Left cardiac atrium (tissue), 4 donors: ENCODE measurements around the gene AP1M2. TPM values are rescaled to one million over a fixed set of nuclear protein-coding genes. Genes with fewer than 3 reads are reported as not detected.
"Not testable (repeated sequence)": the region's sequence is repeated elsewhere in the genome, so short reads cannot be mapped to it uniquely, and the experiment has no call there.

ENCODE experiments used
- ATAC-seq, 2 donors: fragments of 200-7000 bp; cut with Tn5 transposase; one replicate each; pipeline ENCODE4 v1.9.1; 2020; ENCODE audit warnings: mild to moderate bottlenecking in 2 of 2, moderate library complexity in 2 of 2
- DNase-seq: peaks from one replicate; pipeline ENCODE4 v3.0.0-alpha.2; 2020
- intact Hi-C, 2 donors: fragments of 100-400 bp; cut with DNase I; formaldehyde crosslinking; loops; one replicate each; pipeline versions ENCODE4 v1.14.1 to v1.15.1; 2022 to 2023
- total RNA-seq, 2 donors: library from RNA; stranded (reverse); fragmentation: NEBNext Ultra II Directional; extraction: Animal tissue kit (Norgen Biotek cat#: 25700); gene quantifications; one replicate each; pipeline ENCODE4 v1.2.1, GENCODE V29; 2021
- donor health status: DM: no; HTN: yes; CAD: no.
- donor health status: DM: no; HTN: yes; CAD: no; lungs with severe emphysema.
- donor health status: DM: yes; HTN: yes; CAD: no.
- donor health status: Dilated cardiomyopathy.

AP1M2 gene
- total RNA-seq, 2 donors from 2014 or later = 0.55 TPM; not detected in 1

DNA sequence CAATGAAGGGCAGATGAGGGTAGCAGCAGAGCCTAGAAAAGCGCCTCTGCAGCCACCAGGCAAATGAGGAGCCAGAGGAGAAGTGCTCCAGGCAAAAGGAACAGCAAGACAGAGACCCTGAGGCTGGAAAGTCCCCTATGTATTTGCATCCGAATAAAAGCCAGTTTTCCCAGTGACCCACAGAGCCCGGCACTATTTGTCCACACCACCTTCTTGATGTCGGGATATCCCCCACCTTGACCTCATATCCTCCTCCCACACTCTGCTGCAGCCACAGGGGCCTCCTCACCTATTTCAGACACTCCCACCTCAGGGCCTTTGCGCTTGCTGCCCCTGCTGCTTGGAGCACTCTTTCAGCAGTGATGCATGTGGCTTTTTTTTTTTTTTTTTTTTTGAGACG is 36.8 kb downstream of the AP1M2 start:
- intact Hi-C loops = no loop called here
- DNase-seq = no peak
- ATAC-seq = no peak

DNA sequence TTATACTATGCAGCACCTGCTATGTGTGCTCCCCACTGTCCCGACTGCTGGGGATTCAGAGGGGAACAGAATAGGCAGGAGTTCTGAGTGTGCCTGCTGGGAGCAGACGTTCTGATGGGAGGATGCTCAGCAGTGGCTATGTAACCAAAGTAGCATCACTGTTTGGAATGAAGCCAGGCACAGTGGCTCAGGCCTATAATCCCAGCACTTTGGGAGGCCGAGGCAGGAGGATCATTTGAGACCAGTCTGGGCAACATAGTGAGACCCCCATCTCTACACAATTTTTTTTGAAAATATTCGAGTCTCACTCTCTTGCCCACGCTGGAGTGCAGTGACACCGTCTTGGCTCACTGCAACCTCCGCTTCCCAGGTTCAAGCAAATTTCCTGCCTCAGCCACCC is 37.4 kb downstream of the AP1M2 start:
- intact Hi-C loops = no loop called here
- DNase-seq (no peak), ATAC-seq (no peak)

DNA sequence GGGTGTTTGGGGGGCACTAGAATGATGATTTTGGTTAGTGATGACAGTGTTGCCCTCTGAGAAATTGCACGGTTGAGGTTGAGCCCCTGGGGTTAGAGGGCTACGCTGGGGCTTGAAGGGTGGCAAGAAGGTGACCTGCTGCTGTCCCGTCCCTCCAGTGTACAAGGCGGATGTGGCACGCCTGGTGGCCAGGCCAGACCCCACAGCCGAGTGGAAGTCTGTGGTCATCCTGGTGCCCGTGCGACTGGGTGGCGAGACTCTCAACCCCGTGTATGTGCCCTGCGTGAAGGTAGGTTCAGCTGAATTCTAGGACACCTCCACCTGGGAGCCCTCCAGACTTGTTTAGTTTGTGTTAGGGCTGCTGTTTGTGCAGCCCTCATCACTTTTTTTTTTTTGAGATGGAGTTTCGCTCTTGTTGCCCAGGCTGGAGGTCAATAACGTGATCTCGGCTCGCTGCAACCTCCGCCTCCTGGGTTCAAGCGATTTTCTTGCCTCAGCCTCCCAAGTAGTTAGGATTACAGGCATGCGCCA is 38.3 kb downstream of the AP1M2 start:
- intact Hi-C loops = no loop called here
- no peak for DNase-seq
- ATAC-seq = no peak

DNA sequence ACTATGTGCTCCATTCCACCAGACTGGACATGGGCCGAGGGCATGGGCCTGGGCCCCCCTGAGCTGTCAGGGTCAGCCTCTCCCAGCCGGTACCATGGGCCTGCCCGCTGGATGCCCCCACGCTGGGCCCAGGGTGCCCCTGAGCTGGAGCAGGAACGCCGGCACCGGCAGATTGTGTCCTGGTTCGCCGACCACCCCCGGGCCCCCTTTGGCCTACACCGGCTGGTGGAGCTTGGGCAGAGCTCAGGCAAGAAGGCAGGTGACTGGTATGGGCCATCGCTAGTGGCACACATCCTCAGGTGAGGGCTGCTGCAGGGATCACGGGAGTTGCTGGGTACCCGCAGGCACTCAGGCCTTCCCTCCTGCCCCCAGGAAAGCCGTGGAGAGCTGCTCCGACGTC is 40.3 kb downstream of the AP1M2 start:
- DNase-seq (no peak), ATAC-seq (no peak)
- intact Hi-C loops = no loop called here

DNA sequence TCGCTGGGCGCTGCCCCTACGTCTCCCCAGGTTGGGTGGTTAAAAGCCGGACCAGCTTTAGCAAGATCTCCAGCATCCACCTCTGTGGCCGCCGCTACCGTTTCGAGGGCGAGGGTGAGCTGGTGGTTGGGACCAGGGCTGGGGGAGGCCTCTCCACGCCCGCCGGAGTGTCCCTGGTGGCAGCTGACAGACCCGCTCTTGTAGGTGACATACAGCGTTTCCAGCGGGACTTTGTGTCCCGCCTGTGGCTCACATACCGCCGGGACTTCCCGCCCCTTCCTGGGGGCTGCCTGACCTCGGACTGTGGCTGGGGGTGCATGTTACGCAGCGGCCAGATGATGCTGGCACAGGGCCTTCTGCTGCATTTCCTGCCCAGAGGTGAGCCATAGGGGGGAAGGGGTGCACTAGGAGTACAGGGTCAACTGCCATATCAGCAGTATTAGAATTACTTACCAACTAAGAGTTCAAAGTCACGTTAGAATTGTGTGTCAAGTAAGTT is 42.3 kb downstream of the AP1M2 start:
- intact Hi-C loops = no loop called here
- DNase-seq (no peak), ATAC-seq (no peak)

DNA sequence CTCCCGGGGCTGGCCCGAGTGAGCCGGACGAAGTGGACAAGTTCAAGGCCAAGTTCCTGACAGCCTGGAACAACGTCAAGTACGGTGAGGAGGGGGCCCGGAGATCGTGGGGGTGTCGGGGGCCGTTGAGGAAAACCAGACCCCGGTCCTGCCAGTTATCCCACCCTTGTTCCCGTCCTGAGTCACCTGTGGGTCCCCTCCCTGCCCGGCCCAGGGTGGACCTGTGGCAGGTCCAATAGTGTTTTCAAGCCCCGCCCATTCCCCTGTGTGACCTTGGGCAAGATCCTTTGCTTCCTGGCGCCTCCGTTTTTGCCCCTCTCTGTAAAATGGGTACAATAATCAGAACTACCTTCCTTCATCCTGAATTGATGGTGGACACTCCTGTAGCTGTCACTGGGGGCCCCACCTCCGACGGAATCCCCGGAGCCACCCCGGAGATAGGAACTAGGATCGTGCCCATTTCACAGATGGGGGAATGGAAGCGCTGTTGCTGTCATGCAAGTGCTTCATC is 42.8 kb downstream of the AP1M2 start:
- DNase-seq = peak; percentile 56
- ATAC-seq = peak; percentile 43 to 44
- intact Hi-C loops = no loop called here

DNA sequence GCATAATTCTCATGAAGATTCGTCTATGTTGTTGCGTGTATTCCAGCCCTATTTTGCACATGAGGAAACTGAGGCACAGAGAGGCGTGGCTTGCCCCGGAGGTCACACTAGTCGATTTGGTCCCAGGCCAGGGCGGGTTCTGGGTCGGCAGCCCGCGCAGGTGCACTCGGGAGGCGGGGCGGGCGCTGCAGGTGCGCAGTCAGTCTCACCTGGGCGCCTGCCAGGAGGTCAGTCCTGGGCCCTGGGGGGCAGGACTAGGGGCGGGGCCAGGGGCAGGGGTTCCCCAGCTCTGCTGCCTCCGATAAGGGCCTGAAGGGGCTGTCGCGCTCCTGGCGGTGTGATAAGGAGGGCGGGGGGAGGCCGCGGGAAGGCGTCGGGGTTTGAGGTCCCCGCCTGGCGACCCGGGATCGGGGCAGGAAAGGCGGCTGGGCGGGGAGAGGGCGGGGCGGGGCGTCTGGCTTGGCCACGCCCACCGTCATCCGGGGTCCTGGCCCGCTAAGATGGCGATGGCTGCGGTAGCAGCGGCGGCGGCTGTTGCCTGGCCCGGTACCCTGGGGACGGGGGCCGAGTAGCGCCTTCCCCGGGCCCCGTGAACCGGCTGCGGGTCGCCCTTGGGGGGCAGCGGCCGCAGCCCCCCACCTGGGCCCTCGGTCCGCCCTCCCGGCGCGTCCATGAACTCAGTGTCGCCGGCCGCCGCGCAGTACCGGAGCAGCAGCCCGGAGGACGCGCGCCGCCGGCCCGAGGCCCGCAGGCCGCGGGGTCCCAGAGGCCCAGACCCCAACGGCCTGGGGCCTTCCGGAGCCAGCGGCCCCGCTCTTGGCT is 43.5 kb downstream of the AP1M2 start, which contains the start of gene ATG4D:
Gene ATG4D (plus strand): TSS at position 485 of the 822 bp plus-strand sequence. CDS start 187 bp downstream, at position 672.
- ATAC-seq = peak; percentile 94
- intact Hi-C loops = no loop called here
- DNase-seq = peak; percentile 81

DNA sequence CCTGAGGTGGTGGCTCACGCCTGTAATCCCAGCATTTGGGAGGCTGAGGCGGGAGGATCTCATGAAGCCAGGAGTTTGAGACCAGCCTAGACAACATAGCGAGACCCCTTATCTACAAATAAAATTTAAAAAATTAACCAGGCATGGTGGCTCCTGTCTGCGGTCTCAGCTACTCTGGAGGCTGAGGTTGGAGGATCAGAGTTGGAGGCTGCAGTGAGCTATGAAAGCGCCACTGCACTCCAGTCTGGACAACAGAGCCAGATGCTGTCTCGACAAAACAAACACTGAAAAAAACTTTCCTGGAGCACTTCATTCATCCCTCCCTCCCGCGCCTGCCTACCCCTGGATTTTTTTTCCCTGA is 44.1 kb downstream of the AP1M2 start:
- no peak for ATAC-seq
- intact Hi-C loops = no loop called here
- DNase-seq = no peak

DNA sequence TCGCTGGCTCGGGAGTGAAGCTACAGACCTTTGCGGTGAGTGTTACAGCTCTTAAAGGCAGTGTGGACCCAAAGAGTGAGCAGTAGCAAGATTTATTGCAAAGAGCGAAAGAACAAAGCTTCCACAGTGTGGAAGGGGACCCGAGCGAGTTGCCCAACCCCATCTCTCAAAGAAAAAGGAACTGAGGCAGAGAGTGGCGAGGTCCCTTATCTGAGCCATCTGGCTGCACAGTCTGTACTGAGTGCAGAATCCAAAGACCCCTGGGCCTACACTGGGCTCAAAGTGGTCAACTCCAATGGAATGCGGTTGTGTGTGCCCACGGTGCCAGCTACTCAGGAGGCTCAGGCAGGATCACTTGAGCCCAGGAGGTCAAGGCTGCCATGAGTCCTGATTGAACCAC is 48.1 kb downstream of the AP1M2 start:
- intact Hi-C loops, ATAC-seq, DNase-seq: not testable (repeated sequence)

DNA sequence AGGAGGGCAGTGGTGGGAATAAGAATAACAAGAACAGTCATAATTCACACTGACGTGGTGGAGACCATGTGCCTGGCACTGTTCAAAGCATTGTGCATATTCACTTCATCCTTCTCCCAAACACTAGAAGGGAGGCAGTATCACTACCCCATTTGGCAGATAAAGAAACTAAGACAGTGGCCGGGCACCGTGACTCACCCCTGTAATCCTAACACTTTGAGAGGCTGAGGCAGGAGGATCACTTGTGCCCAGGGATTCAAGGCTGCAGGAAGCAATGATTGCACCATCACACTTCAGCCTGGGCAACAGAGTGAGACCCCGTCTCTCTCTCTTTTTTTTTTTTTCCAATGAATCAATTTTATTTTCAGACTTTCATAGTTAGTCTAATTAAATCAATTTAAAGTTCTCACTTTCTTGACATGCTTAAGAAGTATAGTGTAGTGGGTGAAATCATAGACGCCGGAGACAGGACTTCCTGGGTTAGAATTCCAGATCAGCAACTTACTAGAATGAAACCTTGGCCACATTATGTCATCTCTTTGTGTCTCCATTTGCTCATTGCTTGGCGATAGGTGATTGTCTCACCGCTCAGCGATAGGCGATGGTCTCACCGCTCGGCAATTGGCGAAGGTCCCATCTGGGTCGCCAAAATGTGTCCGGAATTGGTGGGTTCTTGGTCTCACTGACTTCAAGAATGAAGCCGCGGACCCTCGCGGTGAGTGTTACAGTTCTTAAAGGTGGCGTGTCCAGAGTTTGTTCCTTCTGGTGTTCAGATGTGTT is 48.7 kb downstream of the AP1M2 start:
- no peak for ATAC-seq
- intact Hi-C loops = no loop called here

DNA sequence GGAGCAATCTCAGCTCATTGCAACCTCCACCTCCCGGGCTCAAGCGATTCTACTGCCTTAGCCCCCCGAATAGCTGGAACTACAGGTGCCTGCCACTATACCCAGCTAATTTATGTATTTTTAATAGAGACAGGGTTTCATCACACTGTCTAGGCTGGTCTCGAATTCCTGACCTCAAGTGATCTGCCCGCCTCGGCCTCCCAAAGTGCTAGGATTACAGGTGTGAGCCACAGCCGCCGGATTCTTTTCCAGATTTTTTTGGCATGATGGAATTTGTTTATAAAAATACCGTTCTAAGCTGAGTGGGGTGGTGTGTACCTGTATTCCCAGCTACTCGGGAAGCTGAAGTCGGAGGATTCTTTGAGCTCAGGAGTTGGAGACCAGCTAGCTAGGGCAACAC is 49.4 kb downstream of the AP1M2 start:
- no peak for ATAC-seq

More for the DNA sequence above, 48.7 kb downstream of the AP1M2 start:
- no peak for DNase-seq

DNA sequence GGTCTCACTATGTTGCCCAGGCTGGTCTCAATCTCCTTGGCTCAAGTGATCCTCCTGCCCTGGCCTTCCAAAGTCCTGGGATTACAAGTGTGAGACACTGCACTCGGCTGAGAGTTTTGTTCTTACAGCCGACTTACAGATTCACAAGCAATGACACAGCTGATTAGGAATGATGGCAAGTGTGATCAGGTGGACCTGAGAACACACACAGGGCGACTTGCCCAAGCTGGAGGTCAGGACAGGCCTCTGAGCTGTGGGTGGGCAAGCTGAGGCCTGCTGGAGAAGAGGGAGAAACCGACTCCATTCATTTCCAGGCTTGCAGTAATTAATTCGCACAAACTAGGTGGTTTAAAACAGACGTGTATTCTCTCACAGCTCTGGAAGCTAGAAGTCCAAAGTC is 51.5 kb downstream of the AP1M2 start:
- intact Hi-C loops = no loop called here
- ATAC-seq (no peak), DNase-seq (no peak)

More for the DNA sequence above, 49.4 kb downstream of the AP1M2 start:
- intact Hi-C loops = no loop called here
- no peak for DNase-seq

DNA sequence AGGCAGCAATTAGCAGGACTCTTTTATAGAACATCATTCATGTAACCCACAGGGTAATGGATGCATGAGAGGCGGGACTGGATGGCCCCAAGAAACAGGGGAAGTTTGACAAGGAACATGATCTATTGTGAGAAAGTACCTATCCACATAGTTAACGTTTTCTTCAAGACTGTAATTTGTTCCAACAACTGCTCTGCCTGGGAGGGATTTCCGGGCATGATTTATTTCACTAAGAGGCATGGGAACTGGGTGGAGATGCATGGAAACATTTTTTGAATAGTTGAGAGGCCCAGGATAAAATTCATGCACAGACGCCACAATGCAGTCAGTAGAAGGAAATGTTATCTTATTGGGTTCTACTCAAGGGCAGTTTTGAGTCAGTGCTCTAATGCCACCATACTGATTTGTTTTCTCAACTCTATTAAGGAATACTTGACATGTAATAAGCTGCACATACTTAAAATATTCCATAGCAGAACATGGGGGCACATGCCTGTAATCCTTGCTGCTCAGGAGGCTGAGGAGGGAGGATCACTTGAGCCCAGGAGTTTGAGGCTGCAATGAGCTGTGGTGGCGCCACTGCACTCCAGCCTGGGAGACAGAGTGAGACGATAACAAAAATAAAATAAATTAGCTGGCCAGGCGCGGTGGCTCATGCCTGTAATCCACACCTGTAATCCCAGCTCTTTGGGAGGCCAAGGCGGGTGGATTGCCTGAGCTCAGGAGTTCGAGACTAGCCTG is 53.3 kb downstream of the AP1M2 start:
- DNase-seq (no peak), ATAC-seq (peak in 1 of 2 donors; percentile 48)
- intact Hi-C loops = no loop called here

DNA sequence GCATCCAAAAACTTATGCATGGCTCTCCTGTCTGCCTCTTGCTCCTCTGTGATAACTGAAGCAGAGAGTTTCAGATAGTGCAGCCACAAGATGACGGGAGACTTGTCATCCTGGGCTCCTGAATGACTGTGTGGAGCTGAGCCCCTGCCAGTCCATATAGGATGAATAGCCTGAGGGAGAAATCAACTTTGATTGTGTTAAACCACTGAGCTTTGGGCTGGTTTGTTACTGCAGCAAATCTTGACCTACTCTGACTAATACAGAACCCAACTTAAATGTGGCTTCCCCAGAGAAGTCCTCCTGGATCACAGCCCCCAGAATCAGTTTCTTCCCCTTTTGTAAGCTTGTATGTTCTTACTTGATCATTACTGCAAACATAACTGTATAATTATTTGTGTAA is 54.7 kb downstream of the AP1M2 start:
- intact Hi-C loops = no loop called here
- ATAC-seq (no peak), DNase-seq (no peak)

DNA sequence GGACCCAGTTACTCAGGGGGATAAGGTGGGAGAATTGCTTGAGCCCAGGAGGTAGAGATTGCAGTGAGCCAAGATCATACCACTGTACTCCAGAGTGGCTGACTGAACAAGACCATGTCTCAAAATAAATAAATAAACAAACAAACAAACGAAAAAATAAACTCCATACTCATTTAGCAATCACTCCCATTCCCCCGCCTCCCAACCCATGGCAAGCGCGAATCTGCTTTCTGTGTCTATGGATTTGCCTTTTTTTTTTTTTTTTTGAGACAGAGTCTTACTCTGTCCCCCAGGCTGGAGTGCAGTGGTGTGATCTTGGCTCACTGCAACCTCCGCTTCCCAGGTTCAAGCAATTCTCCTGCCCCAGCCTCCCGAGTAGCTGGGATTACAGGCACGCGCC is 60.2 kb downstream of the AP1M2 start:
- intact Hi-C loops, DNase-seq, ATAC-seq: not testable (repeated sequence)

DNA sequence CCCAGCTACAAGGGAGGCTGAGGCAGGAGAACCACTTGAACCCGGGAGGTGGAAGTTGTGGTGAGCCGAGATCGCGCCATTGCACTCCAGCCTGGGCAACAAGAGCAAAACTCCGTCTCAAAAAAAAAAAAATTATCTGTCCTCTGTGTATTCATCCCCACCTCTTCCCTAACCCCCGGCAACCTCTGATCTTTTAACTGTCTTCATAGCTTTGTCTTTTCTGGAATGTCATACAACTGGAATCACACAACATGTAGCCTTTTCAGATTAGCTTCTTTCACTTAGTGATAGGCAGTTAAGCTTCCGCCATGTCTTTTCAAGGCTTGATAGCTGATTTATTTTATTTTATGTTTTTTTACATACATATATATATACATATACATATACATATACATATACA is 61.5 kb downstream of the AP1M2 start:
- intact Hi-C loops = no loop called here
- DNase-seq = no peak
- ATAC-seq = no peak

DNA sequence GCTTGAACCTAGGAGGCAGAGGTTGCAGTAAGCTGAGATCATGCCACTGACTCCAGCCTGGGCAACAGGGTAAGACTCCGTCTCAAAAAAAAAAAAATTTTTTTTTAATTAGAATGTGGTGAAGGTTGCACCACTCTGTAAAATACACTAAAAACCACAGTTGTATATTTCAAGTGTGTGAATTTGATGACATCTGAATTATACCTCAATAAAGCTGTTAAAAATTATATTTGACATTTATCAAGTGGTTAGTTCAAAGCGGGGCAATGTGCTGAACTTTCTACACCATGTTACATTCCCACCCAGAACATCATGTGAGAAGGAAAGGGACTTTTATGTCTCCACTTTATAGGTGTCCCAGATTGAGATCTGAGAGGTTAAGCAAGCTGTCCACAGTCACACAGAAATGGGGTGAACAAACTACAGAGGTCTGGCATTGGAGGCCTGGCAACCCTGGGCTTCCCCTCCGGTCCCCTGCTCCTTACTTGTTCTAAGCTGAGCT is 63.9 kb downstream of the AP1M2 start:
- DNase-seq (no peak), ATAC-seq (no peak)
- intact Hi-C loops = no loop called here
